Hypothalamus (tissue), 51 donors: ENCODE measurements around the gene PAK2.
"Not testable (repeated sequence)": the region's sequence is repeated elsewhere in the genome, so short reads cannot be mapped to it uniquely, and the experiment has no call there.

Source experiments
- DNase-seq, 51 donors: peaks; one replicate each; lab custom pipeline; 2025; lab: John Stamatoyannopoulos, UW

The PAK2 gene

DNA sequence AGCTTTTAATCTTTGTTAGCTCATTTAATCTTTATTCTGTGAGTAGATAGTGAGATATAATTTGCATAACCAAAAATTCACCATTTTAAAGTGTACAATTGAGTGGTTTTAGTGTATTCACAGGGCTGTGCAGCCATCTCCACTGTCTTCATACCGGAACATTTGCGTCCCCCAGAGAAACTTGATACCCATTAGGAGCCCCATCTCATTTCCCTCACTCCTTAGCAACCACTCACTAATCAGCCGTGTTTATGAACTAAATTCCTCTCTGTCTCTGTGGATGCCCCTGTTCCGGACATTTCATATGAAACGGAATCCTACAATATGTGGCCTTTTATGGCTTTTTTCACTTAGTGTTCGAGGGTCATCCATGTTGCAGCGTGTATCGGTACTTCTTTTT, 38.2 kb downstream of the PAK2 start:
- DNase-seq, result no peak

DNA sequence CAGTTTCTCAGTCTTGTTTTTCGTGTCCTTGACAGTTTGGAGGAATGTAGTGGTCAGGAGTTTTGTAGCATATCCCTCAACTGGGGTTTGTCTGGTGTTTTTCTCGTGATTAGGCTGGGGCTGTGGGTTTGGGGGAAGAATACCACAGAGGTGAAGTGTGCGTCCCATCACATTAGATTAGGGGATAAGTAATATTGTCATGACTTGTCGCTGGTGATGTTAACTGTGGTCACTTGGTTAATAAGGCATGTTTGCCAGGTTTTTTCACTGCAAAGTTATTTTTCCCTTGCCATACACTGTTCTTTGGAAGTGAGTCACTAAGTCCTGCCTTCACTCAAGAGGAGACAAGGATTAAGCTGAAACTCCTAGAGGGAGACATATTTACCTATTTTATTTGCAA, 39.1 kb downstream of the PAK2 start:
- no peak for DNase-seq

GRCh38 chr3:196782511-196782910, 42.9 kb downstream of the PAK2 start:
- no peak for DNase-seq

DNA sequence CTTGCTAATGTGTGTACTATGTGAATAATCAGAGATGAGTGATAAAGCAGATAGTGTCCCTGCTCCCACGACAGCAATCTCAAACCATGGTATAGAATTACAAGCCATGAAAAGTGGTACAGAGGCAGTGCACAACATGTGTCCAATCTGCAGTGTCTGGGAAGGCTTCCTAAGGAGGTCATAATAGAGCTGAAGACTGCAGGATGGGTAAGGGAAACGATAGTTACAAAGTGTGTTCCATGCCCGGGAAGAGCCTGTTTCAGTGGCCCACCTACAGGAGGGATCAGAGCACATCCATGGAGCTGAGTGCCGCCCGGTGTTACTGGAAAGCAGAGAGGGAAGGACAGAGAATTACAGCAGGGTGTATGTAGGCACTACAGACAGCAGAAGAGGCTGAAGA, 48.9 kb downstream of the PAK2 start:
- no peak for DNase-seq

- DNase-seq, result no peak
Observed at GRCh38 chr3:196789885-196790359, 50.3 kb downstream of the PAK2 start.

DNA sequence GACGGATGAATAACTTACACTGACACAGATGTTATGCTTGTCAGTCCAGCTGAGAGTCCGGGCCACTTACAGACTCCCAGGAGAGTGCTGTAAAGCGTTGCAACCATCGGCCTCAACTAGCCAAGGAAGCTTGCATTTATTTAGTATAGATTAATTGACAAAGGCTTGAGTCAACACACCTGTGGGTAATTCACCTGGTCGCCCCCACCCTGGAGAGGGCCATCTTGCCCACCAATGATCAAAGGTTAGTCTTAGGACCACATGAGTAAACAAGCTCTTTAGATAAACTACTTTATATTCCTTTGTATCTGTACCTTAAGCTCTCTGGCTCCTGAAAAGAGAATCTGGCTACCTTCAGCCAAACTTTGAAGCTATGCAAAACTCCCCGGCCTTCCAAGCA, 51.0 kb downstream of the PAK2 start:
- DNase-seq, result no peak

GRCh38 chr3:196792771-196793170, 53.1 kb downstream of the PAK2 start:
- no peak for DNase-seq

- DNase-seq, result no peak
Observed at GRCh38 chr3:196793246-196793645, 53.6 kb downstream of the PAK2 start.

DNA sequence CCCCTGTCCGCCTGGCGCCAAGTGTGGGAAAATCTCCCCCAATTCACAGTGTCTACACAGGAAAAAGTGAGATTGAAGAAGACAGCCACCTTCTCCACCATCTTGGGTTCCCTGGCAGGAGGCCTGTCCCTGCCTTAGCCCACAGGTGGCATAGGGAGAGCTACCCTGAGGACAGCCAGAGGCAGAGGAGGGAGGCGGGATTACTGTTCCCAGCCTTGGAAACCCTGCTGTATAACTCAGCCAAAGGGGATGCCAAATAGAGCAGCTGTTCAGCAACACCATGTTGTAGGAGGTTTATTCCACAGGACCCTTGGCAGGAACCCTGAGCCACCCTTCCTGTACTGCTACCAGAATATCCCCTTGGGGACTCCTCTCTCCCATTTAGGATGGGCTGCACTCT, 54.8 kb downstream of the PAK2 start:
- DNase-seq, result no peak

GRCh38 chr3:196796317-196796716, 56.7 kb downstream of the PAK2 start:
- DNase-seq, result no peak

DNA sequence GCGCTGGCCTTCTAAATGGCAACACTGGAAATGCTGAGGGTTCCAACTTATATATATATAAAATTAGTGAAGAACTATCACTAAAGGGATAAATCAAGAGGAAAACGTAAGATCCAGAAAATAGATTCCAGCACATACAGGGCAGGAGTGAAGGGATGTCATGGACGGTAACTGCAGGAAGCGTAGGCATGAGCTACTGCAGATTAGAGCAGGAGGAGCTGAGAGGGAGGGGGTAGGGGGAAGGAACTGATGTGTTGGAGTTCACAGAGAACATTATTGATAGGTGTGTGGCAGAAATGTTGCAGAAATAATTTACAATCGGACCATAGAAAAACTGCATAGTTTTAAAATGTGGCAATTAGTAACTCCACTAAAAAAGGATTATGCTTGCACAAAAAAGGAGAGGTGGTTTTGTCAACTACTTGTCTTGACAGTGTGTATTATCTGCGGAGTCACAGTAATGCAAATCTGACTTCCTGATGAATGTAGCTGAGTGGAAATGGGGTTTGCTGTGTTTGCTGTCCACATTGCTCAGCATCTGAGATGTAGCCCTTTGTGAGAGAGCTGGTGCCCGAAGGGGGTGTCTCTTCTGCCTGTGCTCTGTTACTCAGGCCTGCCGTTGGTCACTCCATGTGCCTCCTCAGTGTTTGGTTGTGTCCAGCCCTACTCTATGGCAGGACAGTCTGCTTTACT, 61.2 kb downstream of the PAK2 start:
- DNase-seq, result no peak

DNA sequence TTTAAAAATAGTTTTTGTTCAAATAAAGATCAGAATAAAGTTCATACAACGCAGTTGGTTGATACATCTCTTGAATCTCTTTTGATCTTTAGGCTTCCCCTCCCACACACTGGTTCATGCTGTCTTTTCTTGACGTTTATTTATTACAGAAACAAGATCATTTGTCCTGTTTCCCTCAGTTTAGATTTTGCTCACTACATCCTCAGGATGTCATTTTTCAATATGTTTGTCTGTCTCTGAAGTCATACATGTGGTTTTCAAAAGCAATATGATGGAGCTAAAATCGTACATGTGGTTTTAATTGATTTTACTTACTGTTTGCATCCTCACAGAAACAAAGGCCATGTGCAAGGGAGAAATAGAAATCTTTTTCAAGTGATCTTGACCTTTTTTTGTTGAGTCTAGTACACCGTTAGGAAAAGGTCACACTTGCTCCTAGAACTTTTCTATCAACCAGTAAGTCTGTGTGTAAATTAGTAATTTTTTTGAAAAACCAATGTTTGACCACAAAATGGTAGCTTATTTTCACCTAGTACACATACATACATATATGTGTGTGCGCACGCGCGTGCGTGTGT, 64.3 kb downstream of the PAK2 start:
- no peak for DNase-seq

- DNase-seq, result no peak
Observed at GRCh38 chr3:196804773-196805172, 65.1 kb downstream of the PAK2 start.

GRCh38 chr3:196810963-196811581, 71.4 kb downstream of the PAK2 start:
- no peak for DNase-seq

DNA sequence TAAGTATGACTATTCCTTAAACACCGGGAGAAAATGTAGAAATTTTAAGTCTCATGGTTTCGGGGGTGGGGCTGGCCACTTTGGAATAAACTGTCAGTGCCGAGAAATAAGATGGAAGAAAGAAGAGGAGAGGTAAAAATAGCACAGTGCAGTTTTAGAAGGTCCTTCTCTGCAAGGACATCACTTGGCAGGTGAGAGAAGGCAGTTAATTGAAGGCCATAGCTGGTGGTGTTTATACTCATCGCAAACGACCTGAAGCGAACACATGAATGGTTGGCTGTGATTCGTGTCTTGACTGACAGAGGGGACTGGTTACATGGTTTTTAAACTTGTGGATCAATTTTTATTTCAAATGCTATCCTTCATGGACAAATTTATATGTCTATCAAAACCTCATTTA, 73.2 kb downstream of the PAK2 start:
- DNase-seq, result no peak

DNA sequence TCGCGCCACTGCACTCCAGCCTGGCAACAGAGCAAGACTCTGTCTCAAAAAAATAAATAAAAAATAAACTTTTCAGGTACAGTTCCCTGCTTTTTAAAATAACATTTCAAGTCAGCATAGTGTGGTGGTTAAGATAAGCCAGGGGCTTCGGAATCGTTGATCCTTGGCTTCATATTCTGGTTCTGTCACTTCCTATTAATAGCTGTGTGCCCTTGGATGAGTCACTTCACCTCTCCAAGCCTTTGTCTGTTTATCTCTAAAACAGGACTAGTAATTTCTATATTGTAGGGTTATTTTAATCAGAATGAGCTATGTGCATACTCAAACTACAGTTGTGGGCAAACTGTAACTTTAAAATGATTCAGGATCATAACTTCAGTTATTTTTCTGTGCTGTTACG, 74.2 kb downstream of the PAK2 start:
- no peak for DNase-seq

GRCh38 chr3:196821806-196822355, 82.2 kb downstream of the PAK2 start:
- no peak for DNase-seq

DNA sequence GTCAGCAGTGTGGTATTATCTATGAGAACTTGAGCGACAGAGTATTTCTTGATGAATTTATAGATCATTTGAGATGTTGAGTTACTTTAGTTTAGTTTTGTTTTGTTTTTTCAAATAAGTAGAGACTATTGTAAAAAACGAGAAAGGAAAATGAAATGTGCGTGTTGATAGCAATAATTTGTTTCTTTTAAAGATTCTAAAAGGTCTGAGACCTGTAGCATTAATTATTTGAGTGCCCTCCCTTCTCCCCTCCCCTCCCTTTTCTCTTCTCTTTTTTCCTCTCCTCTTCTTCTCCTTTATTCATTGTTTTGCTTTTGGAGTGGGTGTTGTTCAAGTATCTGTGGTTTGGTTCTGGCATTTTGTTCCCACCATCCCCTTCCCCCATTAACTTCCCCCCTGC, 90.0 kb downstream of the PAK2 start:
- not testable (repeated sequence) for DNase-seq

- no peak for DNase-seq
Observed at GRCh38 chr3:196835086-196835485, 95.4 kb downstream of the PAK2 start.

DNA sequence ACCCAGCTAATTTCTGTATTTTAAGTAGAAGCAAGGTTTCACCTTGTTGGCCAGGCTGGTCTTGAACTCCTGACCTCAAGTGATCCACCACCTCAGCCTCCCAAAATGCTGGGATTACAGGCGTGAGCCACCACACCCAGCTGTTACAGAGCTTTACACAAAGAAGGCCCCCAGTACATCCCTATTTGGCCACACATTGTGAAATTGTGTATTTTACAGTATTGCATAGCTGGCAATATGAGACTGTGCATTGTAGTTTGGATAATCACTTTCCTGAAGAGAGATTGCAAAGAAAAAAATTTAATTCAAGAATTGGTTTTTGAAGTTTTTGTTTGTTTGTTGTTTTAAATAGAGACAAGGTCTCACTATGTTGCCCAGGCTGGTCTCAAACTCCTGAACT, 97.0 kb downstream of the PAK2 start:
- not testable (repeated sequence) for DNase-seq

GRCh38 chr3:196837819-196838420, 98.3 kb downstream of the PAK2 start:
- peak in 27 of 51 donors; percentile 0 to 45 (median 8) for DNase-seq
